Neural progenitor cell (in vitro differentiated cells): ENCODE results near the gene GPBAR1.

Experiments
- EZH2 ChIP-seq: fragments of 200-600 bp; sonication (generic); IDR thresholded peaks from 2 replicates; pipeline ENCODE4 v1.6.1; 2017; ENCODE audit warnings: antibody characterized with exemption, mild to moderate bottlenecking, moderate library complexity
- EZH2phosphoT487 ChIP-seq: fragments of 200-600 bp; sonication (generic); IDR thresholded peaks from 2 replicates; pipeline ENCODE4 v1.6.1; 2017; ENCODE audit warnings: antibody characterized with exemption
- TF ChIP-seq, protein P1 (sequence below): fragments of 200-600 bp; sonication (generic); IDR thresholded peaks from 2 replicates; pipeline ENCODE4 v1.5.1; 2017; ENCODE audit warnings: antibody characterized with exemption, mild to moderate bottlenecking

DNA sequence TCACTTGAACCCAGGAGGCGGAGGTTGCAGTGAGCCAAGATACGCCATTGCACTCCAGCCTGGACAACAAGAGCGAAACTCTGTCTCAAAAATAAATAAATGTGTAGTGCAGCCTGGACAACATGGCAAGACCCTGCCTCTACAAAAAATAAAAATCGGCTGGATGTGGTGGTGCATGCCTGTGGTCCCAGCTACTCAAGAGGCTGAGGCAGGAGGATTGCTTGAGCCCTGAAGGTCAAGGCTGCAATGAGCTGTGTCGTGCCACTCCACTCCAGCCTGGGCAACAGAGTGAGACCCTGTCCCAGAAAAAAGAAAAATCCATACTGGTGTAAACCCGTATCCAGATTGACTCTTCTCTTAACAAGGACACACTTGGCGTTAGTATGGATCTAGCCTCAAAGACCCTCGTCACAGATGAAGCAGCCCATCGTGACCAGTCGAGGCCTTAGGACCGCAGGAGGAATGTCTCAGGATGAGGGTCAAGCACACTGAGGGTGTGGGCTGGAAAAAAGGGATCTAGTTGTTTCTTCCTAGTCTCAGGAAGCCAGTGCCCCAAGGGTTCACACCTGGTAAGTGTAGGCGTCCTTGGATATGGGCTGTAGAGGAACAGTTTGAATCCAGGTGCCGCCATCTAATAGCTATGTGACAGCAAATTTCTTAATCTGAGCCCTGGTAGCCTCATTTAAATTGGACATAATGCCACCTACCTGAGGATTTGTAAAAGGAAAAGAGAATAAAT lies 4.0 kb upstream of the GPBAR1 start:
- TF ChIP-seq, protein P1, sequence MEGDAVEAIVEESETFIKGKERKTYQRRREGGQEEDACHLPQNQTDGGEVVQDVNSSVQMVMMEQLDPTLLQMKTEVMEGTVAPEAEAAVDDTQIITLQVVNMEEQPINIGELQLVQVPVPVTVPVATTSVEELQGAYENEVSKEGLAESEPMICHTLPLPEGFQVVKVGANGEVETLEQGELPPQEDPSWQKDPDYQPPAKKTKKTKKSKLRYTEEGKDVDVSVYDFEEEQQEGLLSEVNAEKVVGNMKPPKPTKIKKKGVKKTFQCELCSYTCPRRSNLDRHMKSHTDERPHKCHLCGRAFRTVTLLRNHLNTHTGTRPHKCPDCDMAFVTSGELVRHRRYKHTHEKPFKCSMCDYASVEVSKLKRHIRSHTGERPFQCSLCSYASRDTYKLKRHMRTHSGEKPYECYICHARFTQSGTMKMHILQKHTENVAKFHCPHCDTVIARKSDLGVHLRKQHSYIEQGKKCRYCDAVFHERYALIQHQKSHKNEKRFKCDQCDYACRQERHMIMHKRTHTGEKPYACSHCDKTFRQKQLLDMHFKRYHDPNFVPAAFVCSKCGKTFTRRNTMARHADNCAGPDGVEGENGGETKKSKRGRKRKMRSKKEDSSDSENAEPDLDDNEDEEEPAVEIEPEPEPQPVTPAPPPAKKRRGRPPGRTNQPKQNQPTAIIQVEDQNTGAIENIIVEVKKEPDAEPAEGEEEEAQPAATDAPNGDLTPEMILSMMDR: no peak
- TF ChIP-seq EZH2 (no peak), EZH2phosphoT487 (no peak)
